ENCODE measurements around the gene FAM53B.

FAM53B gene

GRCh38 chr10:124604214-124605000, 139.8 kb downstream of the FAM53B start:
- DNase-seq (ENCODE audit: low spot score): no peak
- peaks cover 4% of the 10 kb centered on the region for H3K79me1 ChIP-seq (ENCODE audit: low read depth, low read length)
- no CpG with 5 or more reads among the region's 22 CpGs for WGBS, 2 donors (ENCODE audit: extremely low coverage in 2 of 2, insufficient read length in 2 of 2, insufficient replicate concordance in 1 of 2)

GRCh38 chr10:124603376-124604213, 140.6 kb downstream of the FAM53B start:
- Histone ChIP-seq H3K27ac (replicated peaks; ENCODE audit: low read length) (no peak overlapping the region), H4K91ac (ENCODE audit: low read depth, low read length, poor library complexity) (peak overlapping the region; percentile 19), H3K4me1 (ENCODE audit: control insufficient read depth in 2 of 2, insufficient read depth in 1 of 2, low read depth in 1 of 2, low read length in 2 of 2) (peaks cover 16% of the 10 kb centered on the region in 2 donors), H2AFZ (ENCODE audit: low read length) (no peak overlapping the region), H2BK5ac (ENCODE audit: low read length) (peak overlapping the region; percentile 87), H3K9ac (ENCODE audit: low read depth, low read length, poor library complexity) (peak overlapping the region; percentile 60), H3K9me3 (replicated peaks in 1 of 2; ENCODE audit: control insufficient read depth in 2 of 2, insufficient read depth in 1 of 2, low read depth in 1 of 2, low read length in 2 of 2) (no peaks in the 10 kb centered on the region), H2BK15ac (ENCODE audit: low read length) (peak overlapping the region; percentile 27), H2BK120ac (ENCODE audit: low read depth, low read length) (no peak overlapping the region), H3K14ac (ENCODE audit: low read length) (peak overlapping the region; percentile 97), H3K36me3 (replicated peaks in 1 of 2; ENCODE audit: control insufficient read depth in 2 of 2, insufficient read depth in 2 of 2, low read length in 2 of 2) (no peaks in the 10 kb centered on the region), H4K8ac (ENCODE audit: low read depth, low read length) (peak overlapping the region; percentile 92), H3K27me3 (ENCODE audit: control insufficient read depth in 3 of 3, insufficient read depth in 3 of 3, low read depth in 1 of 3, low read length in 3 of 3) (no peaks in the 10 kb centered on the region), H2BK12ac (ENCODE audit: low read length) (peak overlapping the region; percentile 87), H3K4me3 (ENCODE audit: low read length in 2 of 2) (no peak overlapping the region), H3K79me1 (ENCODE audit: low read depth, low read length) (peaks cover 4% of the 10 kb centered on the region), H3K4me2 (ENCODE audit: insufficient read depth, low read length, poor library complexity, severe bottlenecking) (no peak overlapping the region), H3K4ac (ENCODE audit: low read length) (peak overlapping the region; percentile 95), H2AK5ac (ENCODE audit: low read depth, low read length) (peak overlapping the region; percentile 95), H3K23ac (ENCODE audit: low read depth, low read length, poor library complexity) (peak overlapping the region; percentile 73), H3K18ac (ENCODE audit: low read length) (peak overlapping the region; percentile 92)
- no CpG with 5 or more reads among the region's 18 CpGs for WGBS, 2 donors (ENCODE audit: extremely low coverage in 2 of 2, insufficient read length in 2 of 2, insufficient replicate concordance in 1 of 2)
- DNase-seq (ENCODE audit: low spot score): no peak

More at GRCh38 chr10:124604214-124605000, 139.8 kb downstream of the FAM53B start:
- Histone ChIP-seq H2BK5ac (ENCODE audit: low read length) (peak overlapping the region; percentile 90), H3K18ac (ENCODE audit: low read length) (peak overlapping the region; percentile 92), H3K4me3 (ENCODE audit: low read length in 2 of 2) (no peak overlapping the region), H2BK12ac (ENCODE audit: low read length) (peak overlapping the region; percentile 78), H2BK15ac (ENCODE audit: low read length) (peak overlapping the region; percentile 49), H3K4ac (ENCODE audit: low read length) (no peak overlapping the region), H3K4me1 (ENCODE audit: control insufficient read depth in 2 of 2, insufficient read depth in 1 of 2, low read depth in 1 of 2, low read length in 2 of 2) (peaks cover 16% of the 10 kb centered on the region in 2 donors), H3K23ac (ENCODE audit: low read depth, low read length, poor library complexity) (peak overlapping the region; percentile 4), H3K9ac (ENCODE audit: low read depth, low read length, poor library complexity) (peak overlapping the region; percentile 60), H3K4me2 (ENCODE audit: insufficient read depth, low read length, poor library complexity, severe bottlenecking) (no peak overlapping the region), H3K9me3 (replicated peaks in 1 of 2; ENCODE audit: control insufficient read depth in 2 of 2, insufficient read depth in 1 of 2, low read depth in 1 of 2, low read length in 2 of 2) (no peaks in the 10 kb centered on the region), H3K36me3 (replicated peaks in 1 of 2; ENCODE audit: control insufficient read depth in 2 of 2, insufficient read depth in 2 of 2, low read length in 2 of 2) (no peaks in the 10 kb centered on the region), H2AK5ac (ENCODE audit: low read depth, low read length) (peak overlapping the region; percentile 95), H4K91ac (ENCODE audit: low read depth, low read length, poor library complexity) (peak overlapping the region; percentile 19), H3K27ac (replicated peaks; ENCODE audit: low read length) (no peak overlapping the region), H2AFZ (ENCODE audit: low read length) (no peak overlapping the region), H3K14ac (ENCODE audit: low read length) (peak overlapping the region; percentile 97), H2BK120ac (ENCODE audit: low read depth, low read length) (peak overlapping the region; percentile 82), H4K8ac (ENCODE audit: low read depth, low read length) (no peak overlapping the region), H3K27me3 (ENCODE audit: control insufficient read depth in 3 of 3, insufficient read depth in 3 of 3, low read depth in 1 of 3, low read length in 3 of 3) (no peaks in the 10 kb centered on the region)

- peak overlapping the region; percentile 17 for H4K8ac ChIP-seq (ENCODE audit: low read depth, low read length)
- no peaks in the 10 kb centered on the region for H3K27me3 ChIP-seq (ENCODE audit: control insufficient read depth in 3 of 3, insufficient read depth in 3 of 3, low read depth in 1 of 3, low read length in 3 of 3)
- H3K4ac ChIP-seq (ENCODE audit: low read length): peak overlapping the region; percentile 95
- H3K79me1 ChIP-seq (ENCODE audit: low read depth, low read length): peaks cover 4% of the 10 kb centered on the region
- H3K4me1 ChIP-seq (ENCODE audit: control insufficient read depth in 2 of 2, insufficient read depth in 1 of 2, low read depth in 1 of 2, low read length in 2 of 2): peaks cover 16% of the 10 kb centered on the region in 2 donors
- H2BK5ac ChIP-seq (ENCODE audit: low read length): peak overlapping the region; percentile 87
- H2AK5ac ChIP-seq (ENCODE audit: low read depth, low read length): peak overlapping the region; percentile 66
- no peak for DNase-seq (ENCODE audit: low spot score)
- no peak overlapping the region for H4K91ac ChIP-seq (ENCODE audit: low read depth, low read length, poor library complexity)
- H3K4me2 ChIP-seq (ENCODE audit: insufficient read depth, low read length, poor library complexity, severe bottlenecking): no peak overlapping the region
- peak overlapping the region; percentile 85 for H3K18ac ChIP-seq (ENCODE audit: low read length)
- peak overlapping the region; percentile 58 for H2BK12ac ChIP-seq (ENCODE audit: low read length)
- WGBS, 2 donors (ENCODE audit: extremely low coverage in 2 of 2, insufficient read length in 2 of 2, insufficient replicate concordance in 1 of 2): no CpG with 5 or more reads among the region's 12 CpGs
- no peak overlapping the region for H3K27ac ChIP-seq (replicated peaks; ENCODE audit: low read length)
- peak overlapping the region; percentile 73 for H3K23ac ChIP-seq (ENCODE audit: low read depth, low read length, poor library complexity)
- H2BK15ac ChIP-seq (ENCODE audit: low read length): no peak overlapping the region
- H3K36me3 ChIP-seq (replicated peaks in 1 of 2; ENCODE audit: control insufficient read depth in 2 of 2, insufficient read depth in 2 of 2, low read length in 2 of 2): no peaks in the 10 kb centered on the region
- H2AFZ ChIP-seq (ENCODE audit: low read length): no peak overlapping the region
- H2BK120ac ChIP-seq (ENCODE audit: low read depth, low read length): no peak overlapping the region
- H3K9me3 ChIP-seq (replicated peaks in 1 of 2; ENCODE audit: control insufficient read depth in 2 of 2, insufficient read depth in 1 of 2, low read depth in 1 of 2, low read length in 2 of 2): no peaks in the 10 kb centered on the region
- H3K9ac ChIP-seq (ENCODE audit: low read depth, low read length, poor library complexity): no peak overlapping the region
- H3K14ac ChIP-seq (ENCODE audit: low read length): peak overlapping the region; percentile 38
- H3K4me3 ChIP-seq (ENCODE audit: low read length in 2 of 2): no peak overlapping the region
Measured at GRCh38 chr10:124602646-124603365, 141.4 kb downstream of the FAM53B start.

Measured in neuronal stem cell (in vitro differentiated cells).